Suprapubic skin (tissue), 4 donors: ENCODE results near the gene DEPDC1B.

Experiments
- CTCF ChIP-seq, 2 donors: fragments of 200-600 bp in 1 of 2; fragments of 450-650 bp in 1 of 2; sonication (generic) in 1 of 2; IDR thresholded peaks; one replicate each; pipeline ENCODE4 v1.5.1; 2016 to 2019; ENCODE audit warnings: antibody characterized with exemption in 2 of 2, mild to moderate bottlenecking in 1 of 2, moderate library complexity in 1 of 2
- EP300 ChIP-seq: sonication (generic); formaldehyde crosslinking; IDR thresholded peaks from one replicate; pipeline ENCODE4 v1.6.1; 2017; ENCODE audit warnings: antibody characterized with exemption
- POLR2AphosphoS5 ChIP-seq, 3 donors: sonication (generic); formaldehyde crosslinking; IDR thresholded peaks; one replicate each; pipeline ENCODE4 v1.6.1; 2017; ENCODE audit warnings: antibody characterized with exemption in 3 of 3

- TF ChIP-seq POLR2AphosphoS5 (IDR thresholded peaks at IDR 0.05), result no peak
- TF ChIP-seq CTCF (IDR thresholded peaks at IDR 0.05), result no peak
- no peak for TF ChIP-seq EP300
Measured at GRCh38 chr5:60710362-60710761, 10.4 kb upstream of the DEPDC1B start.
